ENCODE results near the gene ANTXR1.

Gene ANTXR1

DNA sequence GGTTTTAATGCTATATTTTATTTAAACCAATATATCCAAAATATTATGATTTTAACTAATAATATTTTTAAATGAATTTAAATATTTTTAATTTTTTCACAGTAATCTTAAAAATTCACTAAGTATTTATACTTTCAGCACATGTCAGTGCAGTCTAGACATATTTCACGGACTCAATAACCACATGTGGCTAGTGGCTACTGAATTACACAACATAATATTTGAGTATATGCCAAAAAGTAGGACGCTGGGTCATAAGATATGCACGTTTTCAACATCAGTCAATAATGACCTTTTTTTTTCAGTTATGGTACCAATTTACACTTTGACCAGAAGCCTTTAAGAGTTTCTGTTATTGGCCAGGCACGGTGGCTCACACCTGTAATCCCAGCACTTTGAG is 256.4 kb downstream of the ANTXR1 start:
- no peak for DNase-seq (ENCODE audit: low spot score)
- Mint-ChIP-seq H3K9me3 (no peaks in the 10 kb centered on the region), H3K27me3 (ENCODE audit: low read depth) (peaks cover 22% of the 10 kb centered on the region), H3K4me1 (ENCODE audit: low read depth) (no peaks in the 10 kb centered on the region), H3K4me3 (no peak overlapping the region), H3K36me3 (ENCODE audit: low read depth) (no peaks in the 10 kb centered on the region), H3K27ac (no peak overlapping the region)

- Mint-ChIP-seq H3K4me3 (no peak overlapping the region), H3K27me3 (ENCODE audit: low read depth) (peaks cover 25% of the 10 kb centered on the region), H3K4me1 (ENCODE audit: low read depth) (no peaks in the 10 kb centered on the region), H3K36me3 (ENCODE audit: low read depth) (no peaks in the 10 kb centered on the region), H3K9me3 (no peaks in the 10 kb centered on the region), H3K27ac (no peak overlapping the region)
- no peak for DNase-seq (ENCODE audit: low spot score)
These were observed 258.9 kb downstream of the ANTXR1 start for GRCh38 chr2:69271831-69272257.

DNA sequence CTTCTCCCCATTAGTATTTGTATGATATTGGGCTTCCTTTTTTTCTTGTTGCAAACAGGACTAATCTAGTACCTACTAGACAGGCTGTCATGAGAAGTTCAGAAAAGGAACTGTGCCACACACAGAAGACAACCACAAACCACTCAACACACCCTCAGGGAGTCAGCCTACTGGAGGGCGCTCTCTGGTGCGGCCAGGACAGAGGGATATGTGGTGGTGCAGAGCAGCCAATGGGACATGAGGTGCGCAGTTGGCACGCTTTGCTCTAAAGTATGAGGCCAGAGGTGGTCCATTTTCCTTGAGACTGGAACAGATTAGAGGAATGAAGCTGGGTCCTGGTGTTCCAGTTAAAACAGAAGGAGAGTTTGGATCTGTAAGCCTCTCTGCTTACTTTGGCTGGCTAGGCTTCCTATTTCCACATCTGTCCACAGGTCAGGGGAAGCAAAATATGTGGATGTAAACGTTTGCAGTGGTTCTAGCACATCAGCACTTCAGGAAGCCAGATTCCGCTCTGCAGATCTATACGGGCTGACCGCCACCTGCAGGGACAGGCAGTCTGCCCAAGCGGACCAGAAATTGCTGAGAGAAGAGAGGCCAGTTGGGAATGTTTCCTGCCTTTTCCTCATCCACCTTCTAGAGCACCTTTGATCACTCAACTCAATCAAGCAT is 260.0 kb downstream of the ANTXR1 start:
- no peaks in the 10 kb centered on the region for H3K36me3 Mint-ChIP-seq (ENCODE audit: low read depth)
- no peak for DNase-seq (ENCODE audit: low spot score)
- no peak overlapping the region for H3K27ac Mint-ChIP-seq
- H3K4me3 Mint-ChIP-seq, result no peak overlapping the region
- H3K9me3 Mint-ChIP-seq, result no peaks in the 10 kb centered on the region
- H3K27me3 Mint-ChIP-seq (ENCODE audit: low read depth), result peaks cover 28% of the 10 kb centered on the region
- H3K4me1 Mint-ChIP-seq (ENCODE audit: low read depth), result no peaks in the 10 kb centered on the region

DNA sequence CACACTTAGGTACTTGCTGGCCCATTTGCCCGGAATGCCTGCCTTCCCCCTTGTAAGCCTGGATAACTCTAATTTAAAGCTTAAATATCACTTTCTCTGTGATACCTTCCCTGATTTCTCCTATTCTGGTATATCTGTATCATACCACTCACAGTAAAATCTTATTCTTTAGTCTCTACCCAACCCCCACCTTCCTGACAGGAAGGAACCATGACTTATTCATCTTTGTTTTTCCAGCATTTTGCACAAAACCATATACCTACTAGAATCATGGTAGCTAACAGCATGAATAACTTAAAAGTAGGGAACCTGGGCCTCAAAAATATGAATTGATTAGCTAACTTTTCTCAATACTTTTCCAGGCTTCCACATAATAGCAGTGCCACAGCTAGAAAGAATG is 262.5 kb downstream of the ANTXR1 start:
- no peaks in the 10 kb centered on the region for H3K4me1 Mint-ChIP-seq (ENCODE audit: low read depth)
- no peak overlapping the region for H3K4me3 Mint-ChIP-seq
- peaks cover 24% of the 10 kb centered on the region for H3K27me3 Mint-ChIP-seq (ENCODE audit: low read depth)
- DNase-seq (ENCODE audit: low spot score), result no peak
- H3K9me3 Mint-ChIP-seq, result no peaks in the 10 kb centered on the region
- no peak overlapping the region for H3K27ac Mint-ChIP-seq
- H3K36me3 Mint-ChIP-seq (ENCODE audit: low read depth), result no peaks in the 10 kb centered on the region

- no peak for DNase-seq (ENCODE audit: low spot score)
- H3K27me3 Mint-ChIP-seq (ENCODE audit: low read depth), result peaks cover 26% of the 10 kb centered on the region
- no peak overlapping the region for H3K27ac Mint-ChIP-seq
- H3K9me3 Mint-ChIP-seq, result no peaks in the 10 kb centered on the region
- H3K4me3 Mint-ChIP-seq, result no peak overlapping the region
- no peaks in the 10 kb centered on the region for H3K4me1 Mint-ChIP-seq (ENCODE audit: low read depth)
- no peaks in the 10 kb centered on the region for H3K36me3 Mint-ChIP-seq (ENCODE audit: low read depth)
These were observed 265.4 kb downstream of the ANTXR1 start for GRCh38 chr2:69278366-69278765.

DNA sequence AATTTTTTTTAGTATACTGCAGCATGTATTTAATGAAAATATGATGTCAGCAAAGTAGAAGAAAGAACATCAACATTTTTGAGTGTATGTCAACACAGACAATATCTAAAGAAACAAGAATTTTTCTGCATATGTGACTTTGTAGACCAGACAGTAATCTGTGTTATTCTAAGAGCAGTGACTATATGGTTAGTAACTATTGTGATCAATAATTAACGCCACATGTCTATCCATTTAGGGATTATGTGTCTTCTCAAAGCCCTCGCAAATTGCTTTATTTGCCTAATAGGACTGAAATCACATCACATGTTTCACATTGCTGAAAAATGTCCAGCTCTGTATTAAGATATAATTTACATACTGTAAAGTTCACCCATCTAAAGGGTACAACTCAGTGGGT is 266.2 kb downstream of the ANTXR1 start:
- H3K27ac Mint-ChIP-seq, result no peak overlapping the region
- H3K27me3 Mint-ChIP-seq (ENCODE audit: low read depth), result peaks cover 20% of the 10 kb centered on the region
- H3K4me3 Mint-ChIP-seq, result no peak overlapping the region
- no peak for DNase-seq (ENCODE audit: low spot score)
- H3K9me3 Mint-ChIP-seq, result no peaks in the 10 kb centered on the region
- no peaks in the 10 kb centered on the region for H3K36me3 Mint-ChIP-seq (ENCODE audit: low read depth)
- no peaks in the 10 kb centered on the region for H3K4me1 Mint-ChIP-seq (ENCODE audit: low read depth)

DNA sequence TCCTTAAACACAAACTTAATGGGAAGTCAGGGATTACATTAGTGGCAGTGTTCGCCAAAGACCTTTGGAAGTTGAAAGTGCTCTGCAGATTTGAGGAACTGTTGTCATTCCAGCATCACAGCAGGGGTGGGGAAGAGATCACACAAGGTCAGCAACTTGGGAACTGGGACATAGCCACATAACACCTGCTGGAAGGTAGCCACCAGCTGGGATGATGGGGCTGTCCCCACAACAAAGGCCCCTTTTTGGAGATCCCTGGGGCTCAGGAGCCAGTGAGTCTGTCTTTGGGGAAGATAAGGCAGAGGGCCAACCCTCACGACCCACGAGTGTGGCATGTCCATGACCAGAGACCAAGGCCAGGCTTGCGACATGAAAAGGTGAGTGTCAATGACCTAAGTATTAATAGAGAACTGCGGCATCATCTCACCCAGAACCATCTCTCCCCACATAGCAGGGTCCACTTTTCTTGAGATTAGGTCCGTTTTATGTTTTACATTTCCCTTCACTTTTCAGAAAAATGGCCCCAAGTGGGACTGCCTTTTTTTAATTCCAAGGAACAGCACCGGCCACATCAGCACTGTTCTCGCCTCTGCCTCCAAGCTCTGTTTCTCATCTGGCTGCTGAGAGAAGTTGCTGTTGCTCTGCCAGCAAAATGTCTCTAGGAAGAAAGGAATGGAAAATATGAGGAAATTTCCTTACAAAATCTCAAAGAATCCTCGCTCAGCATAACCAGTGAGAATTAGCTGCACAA is 267.1 kb downstream of the ANTXR1 start:
- H3K36me3 Mint-ChIP-seq (ENCODE audit: low read depth), result no peaks in the 10 kb centered on the region
- DNase-seq (ENCODE audit: low spot score), result no peak
- no peak overlapping the region for H3K27ac Mint-ChIP-seq
- H3K4me3 Mint-ChIP-seq, result no peak overlapping the region
- H3K27me3 Mint-ChIP-seq (ENCODE audit: low read depth), result peaks cover 18% of the 10 kb centered on the region
- no peaks in the 10 kb centered on the region for H3K9me3 Mint-ChIP-seq
- no peaks in the 10 kb centered on the region for H3K4me1 Mint-ChIP-seq (ENCODE audit: low read depth)

DNA sequence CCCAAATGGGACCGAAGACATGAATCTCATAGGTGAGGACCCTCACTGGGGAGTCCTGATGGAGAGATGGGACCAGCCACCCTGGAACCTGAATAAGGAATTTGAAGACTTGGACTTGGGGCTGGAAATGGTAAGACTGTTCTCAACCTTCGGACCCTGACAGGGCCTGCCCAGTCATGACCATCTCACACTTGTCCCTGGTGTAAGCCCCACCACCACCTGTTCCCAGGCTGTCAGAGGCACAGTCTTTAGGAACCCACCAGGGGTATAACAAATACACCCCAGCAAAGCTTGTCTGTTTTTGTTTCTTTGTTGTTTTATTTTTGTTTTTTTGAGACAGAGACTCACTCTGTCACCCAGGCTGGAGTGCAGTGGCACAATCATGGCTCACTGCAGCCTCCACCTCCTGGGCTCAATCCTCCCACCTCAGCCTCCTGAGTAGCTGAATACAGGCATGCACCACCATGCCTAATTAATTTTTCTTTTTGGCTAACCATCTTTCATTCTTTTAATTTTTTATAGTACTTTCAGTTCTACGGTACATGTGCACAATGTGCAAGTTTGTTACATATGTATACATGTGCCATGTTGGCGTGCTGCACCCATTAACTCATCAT is 267.9 kb downstream of the ANTXR1 start:
- Mint-ChIP-seq H3K9me3 (no peaks in the 10 kb centered on the region), H3K4me3 (no peak overlapping the region), H3K27ac (no peak overlapping the region), H3K36me3 (ENCODE audit: low read depth) (no peaks in the 10 kb centered on the region), H3K4me1 (ENCODE audit: low read depth) (no peaks in the 10 kb centered on the region), H3K27me3 (ENCODE audit: low read depth) (peaks cover 18% of the 10 kb centered on the region)
- no peak for DNase-seq (ENCODE audit: low spot score)

GRCh38 chr2:69285379-69285894 is 272.5 kb downstream of the ANTXR1 start:
- Mint-ChIP-seq H3K4me3 (no peak overlapping the region), H3K4me1 (ENCODE audit: low read depth) (no peaks in the 10 kb centered on the region)

GRCh38 chr2:69287544-69287943 is 274.6 kb downstream of the ANTXR1 start:
- Mint-ChIP-seq H3K27me3 (ENCODE audit: low read depth) (peaks cover 28% of the 10 kb centered on the region), H3K9me3 (no peaks in the 10 kb centered on the region), H3K36me3 (ENCODE audit: low read depth) (no peaks in the 10 kb centered on the region), H3K4me1 (ENCODE audit: low read depth) (no peaks in the 10 kb centered on the region), H3K27ac (no peak overlapping the region), H3K4me3 (no peak overlapping the region)
- no peak for DNase-seq (ENCODE audit: low spot score)

More at GRCh38 chr2:69285379-69285894, 272.5 kb downstream of the ANTXR1 start:
- no peaks in the 10 kb centered on the region for H3K9me3 Mint-ChIP-seq
- peaks cover 21% of the 10 kb centered on the region for H3K27me3 Mint-ChIP-seq (ENCODE audit: low read depth)
- no peak overlapping the region for H3K27ac Mint-ChIP-seq
- no peak for DNase-seq (ENCODE audit: low spot score)
- no peaks in the 10 kb centered on the region for H3K36me3 Mint-ChIP-seq (ENCODE audit: low read depth)

DNA sequence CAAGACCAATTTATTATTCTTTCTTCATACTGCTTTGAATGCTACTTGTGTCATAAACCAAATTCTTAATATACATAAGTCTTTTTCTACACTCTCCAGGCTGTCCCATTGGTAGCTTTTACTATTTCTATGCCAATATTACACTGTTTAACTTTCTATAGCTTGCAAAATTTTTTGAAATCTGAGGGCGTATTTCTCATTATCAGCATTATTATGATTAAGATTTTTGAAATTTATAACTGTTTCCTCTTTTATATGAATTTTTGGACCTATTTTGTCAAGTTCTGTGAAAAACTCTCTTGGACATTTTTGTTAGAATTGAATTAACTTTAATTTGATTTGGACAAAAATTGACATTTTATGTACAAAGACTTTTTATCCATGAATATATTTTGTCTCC is 275.4 kb downstream of the ANTXR1 start:
- Mint-ChIP-seq H3K36me3 (ENCODE audit: low read depth) (no peaks in the 10 kb centered on the region), H3K9me3 (no peaks in the 10 kb centered on the region), H3K4me1 (ENCODE audit: low read depth) (no peaks in the 10 kb centered on the region), H3K27ac (no peak overlapping the region), H3K27me3 (ENCODE audit: low read depth) (peaks cover 23% of the 10 kb centered on the region), H3K4me3 (no peak overlapping the region)
- DNase-seq (ENCODE audit: low spot score), result no peak

- Mint-ChIP-seq H3K9me3 (no peaks in the 10 kb centered on the region), H3K27ac (no peak overlapping the region)
- DNase-seq (ENCODE audit: low spot score), result no peak
These were observed 278.1 kb downstream of the ANTXR1 start for GRCh38 chr2:69291004-69291650.

DNA sequence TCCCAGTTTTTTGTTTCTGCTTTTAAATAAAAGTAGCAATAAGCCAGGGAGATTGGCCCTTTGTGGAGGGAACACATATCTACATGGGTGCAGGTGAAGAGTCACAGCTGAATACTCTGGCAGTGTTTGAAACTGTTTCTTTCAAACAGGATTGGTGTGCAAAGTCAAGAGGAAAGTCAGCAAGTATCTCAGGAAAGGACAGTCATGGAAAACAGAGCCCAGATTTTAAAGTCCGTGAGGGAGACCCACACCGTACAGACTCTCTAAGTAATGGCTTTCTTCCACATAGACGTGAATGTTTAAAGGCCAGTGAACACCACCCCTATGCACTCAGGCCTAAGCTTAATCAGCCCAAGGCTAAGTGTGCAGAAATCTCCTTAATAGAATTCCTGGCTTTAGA is 278.7 kb downstream of the ANTXR1 start:
- no peak overlapping the region for H3K4me3 Mint-ChIP-seq
- H3K9me3 Mint-ChIP-seq, result no peaks in the 10 kb centered on the region
- no peaks in the 10 kb centered on the region for H3K4me1 Mint-ChIP-seq (ENCODE audit: low read depth)
- H3K27me3 Mint-ChIP-seq (ENCODE audit: low read depth), result peaks cover 27% of the 10 kb centered on the region
- H3K36me3 Mint-ChIP-seq (ENCODE audit: low read depth), result no peaks in the 10 kb centered on the region
- DNase-seq (ENCODE audit: low spot score), result no peak
- H3K27ac Mint-ChIP-seq, result no peak overlapping the region

More at GRCh38 chr2:69291004-69291650, 278.1 kb downstream of the ANTXR1 start:
- Mint-ChIP-seq H3K4me3 (no peak overlapping the region), H3K4me1 (ENCODE audit: low read depth) (no peaks in the 10 kb centered on the region), H3K36me3 (ENCODE audit: low read depth) (no peaks in the 10 kb centered on the region), H3K27me3 (ENCODE audit: low read depth) (peaks cover 27% of the 10 kb centered on the region)

GRCh38 chr2:69292256-69292655 is 279.3 kb downstream of the ANTXR1 start:
- no peak for DNase-seq (ENCODE audit: low spot score)
- Mint-ChIP-seq H3K9me3 (no peaks in the 10 kb centered on the region), H3K27me3 (ENCODE audit: low read depth) (peaks cover 27% of the 10 kb centered on the region), H3K4me3 (no peak overlapping the region), H3K4me1 (ENCODE audit: low read depth) (no peaks in the 10 kb centered on the region), H3K36me3 (ENCODE audit: low read depth) (no peaks in the 10 kb centered on the region), H3K27ac (no peak overlapping the region)
